GM21619 (cell line): ENCODE measurements around the gene EXO1.

ENCODE experiments used
- ATAC-seq: cut with Tn5 transposase; IDR thresholded peaks from one replicate; pipeline ENCODE4 v1.9.1; 2021; ENCODE audit not compliant: unreplicated experiment

The EXO1 gene

DNA sequence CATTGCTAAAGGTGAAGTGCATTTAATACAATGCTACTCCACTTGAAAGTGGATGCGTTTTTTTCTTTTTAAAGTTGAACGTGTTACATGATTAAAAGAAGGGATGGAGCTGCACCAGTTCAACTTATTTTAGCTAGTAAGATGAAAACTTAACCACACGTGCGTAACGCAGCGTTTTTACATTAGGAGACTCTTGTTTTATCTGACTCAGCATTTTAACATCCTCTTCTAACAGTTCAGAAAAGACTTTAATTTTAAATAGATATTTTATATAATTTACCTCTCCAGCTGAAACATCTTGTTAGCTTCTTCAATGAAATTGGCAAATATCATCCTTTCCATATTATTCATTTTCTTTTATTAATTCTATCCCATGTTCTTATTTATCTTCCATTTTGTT is 33.4 kb downstream of the EXO1 start:
- ATAC-seq = no peak

DNA sequence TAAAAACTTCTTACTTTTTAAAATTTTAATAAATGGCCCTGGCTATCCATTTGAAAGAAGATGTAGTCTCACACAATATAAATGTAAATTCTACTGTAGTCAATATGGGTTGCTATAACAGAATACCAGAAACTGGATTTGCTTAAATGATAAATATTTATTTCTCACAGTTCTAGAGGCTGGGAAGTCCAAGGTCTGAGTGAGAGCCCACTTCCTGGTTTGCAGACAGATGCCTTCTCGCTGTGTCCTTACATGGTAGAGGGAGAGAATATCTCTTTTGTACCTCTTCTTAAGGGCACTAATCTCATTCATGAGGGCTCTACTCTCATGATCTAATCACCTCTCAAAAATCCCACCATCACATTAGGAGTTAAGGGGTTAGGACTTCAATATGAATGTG is 35.2 kb downstream of the EXO1 start:
- ATAC-seq = no peak

DNA sequence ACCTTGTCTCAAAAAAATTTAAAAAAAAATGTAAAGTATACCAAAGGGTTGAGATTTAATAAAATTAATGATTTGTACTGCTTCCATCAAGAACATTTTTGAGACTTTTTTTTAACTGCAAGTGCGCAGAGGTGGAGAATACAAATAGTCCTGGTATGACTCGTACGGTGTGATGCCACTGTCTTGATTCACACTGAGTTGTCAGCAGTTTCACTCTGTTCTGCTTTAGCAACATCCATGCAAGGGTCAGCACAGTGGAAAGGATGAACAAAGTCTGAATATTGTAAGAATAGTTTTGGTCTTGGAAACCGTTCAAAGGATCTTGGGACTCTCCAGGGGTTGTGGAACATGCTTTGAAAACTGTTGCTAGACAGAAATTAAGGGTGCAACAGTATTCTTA is 40.2 kb downstream of the EXO1 start:
- ATAC-seq = no peak

DNA sequence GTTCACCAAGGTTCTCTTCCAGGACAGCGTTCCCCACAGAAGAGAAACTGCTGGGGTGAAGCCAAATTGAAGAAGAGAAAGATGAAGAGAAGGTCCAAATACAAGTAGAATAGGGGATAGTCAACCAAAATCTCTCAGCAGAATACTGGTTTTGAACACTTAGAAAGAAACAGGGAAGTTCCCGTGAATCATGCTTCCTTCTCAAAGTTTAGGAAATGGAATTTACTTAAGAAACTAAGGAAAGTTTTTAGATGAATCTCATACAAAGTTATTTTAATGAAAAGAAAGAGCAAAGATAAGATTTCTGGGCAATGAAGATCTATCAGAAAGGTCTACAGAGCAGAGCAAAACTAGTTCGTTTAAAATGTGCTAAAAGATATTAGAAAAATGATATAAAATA is 43.3 kb downstream of the EXO1 start:
- no peak for ATAC-seq

DNA sequence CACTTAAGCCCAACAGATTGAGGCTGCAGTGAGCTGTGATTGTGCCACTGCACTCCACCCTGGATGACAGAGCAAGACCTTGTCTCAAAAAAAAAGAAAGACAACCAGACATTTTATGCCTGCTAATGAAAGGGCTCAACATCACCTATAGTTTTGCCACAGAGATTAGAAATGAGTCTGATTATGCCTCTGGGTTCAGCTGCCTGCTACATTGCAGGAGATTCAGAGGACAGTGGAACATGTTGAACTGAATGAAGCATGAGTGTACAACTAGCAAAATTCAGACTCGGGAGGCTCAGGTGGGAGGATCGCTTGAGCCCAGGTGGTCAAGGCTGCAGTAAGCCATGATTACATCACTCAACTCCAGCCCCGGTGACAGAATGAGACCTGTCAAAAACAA is 46.0 kb downstream of the EXO1 start:
- ATAC-seq = no peak

DNA sequence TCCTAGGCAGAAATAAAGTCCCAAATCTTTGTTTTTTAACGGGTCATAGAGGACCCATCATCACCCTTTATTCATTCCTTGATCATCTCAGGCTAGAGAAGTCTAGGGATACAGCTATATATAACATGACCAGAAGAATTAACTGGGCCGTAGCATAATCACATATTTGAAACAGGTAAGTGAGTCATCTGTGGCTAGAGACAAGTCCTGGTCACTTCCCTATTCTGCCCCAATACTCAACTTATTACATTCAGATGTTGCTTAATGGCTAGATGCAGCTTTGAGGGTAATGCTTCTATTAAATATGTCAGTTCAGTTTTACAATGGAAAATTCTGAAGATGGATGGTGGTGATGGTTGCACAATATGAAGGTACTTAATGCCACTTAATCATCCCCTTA is 47.0 kb downstream of the EXO1 start:
- ATAC-seq = peak; percentile 78

DNA sequence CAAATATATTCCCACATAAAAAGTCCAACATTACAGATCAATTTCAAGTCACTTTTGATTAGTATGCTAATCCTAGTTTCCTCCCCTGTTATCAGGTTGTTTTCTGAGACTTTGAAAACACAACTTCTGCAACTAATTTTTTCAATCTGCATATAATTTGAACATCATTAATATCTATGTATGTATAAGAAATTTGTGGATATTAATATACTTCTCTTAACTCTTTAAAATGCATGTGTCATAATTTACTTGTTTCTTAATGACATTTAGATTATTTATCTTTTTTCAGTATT is 48.6 kb downstream of the EXO1 start:
- ATAC-seq = no peak

DNA sequence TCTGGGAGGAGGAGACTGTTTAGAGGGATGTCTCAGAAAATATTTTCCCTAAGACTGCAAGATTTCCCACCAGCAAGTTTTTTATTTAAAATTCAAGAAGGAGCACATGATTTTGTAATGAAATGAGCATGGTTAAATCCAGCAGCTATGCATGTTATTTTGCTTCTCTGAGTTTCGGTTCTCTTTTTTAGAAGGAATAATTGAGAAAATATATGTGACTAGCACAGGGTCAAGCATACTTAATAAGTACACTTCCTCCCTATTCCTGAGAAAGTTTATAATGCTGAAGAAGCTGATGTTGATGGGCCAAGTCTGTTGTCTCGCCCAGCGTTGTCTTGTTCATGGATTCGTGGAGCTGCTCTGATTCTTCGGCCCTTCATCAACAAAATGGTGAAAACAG is 51.2 kb downstream of the EXO1 start:
- ATAC-seq = no peak

DNA sequence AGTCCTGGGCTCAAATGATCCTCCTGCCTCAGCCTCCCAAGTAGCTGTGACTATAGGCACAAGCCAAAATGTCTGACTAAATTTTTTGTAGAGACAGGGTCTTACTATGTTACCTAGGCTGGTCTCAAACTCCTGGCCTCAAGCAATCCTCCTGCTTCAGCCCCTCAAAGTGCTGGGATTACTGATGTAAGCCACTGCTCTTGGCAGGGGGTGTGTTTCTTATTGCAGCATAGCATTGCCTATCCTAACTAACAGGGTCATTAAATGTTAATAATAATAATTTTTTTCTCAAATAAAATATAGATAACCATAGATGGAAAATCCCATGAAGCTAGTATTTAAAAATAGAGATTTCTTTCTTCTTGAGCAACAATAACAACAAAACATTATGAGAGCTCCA is 52.4 kb downstream of the EXO1 start:
- ATAC-seq = no peak

DNA sequence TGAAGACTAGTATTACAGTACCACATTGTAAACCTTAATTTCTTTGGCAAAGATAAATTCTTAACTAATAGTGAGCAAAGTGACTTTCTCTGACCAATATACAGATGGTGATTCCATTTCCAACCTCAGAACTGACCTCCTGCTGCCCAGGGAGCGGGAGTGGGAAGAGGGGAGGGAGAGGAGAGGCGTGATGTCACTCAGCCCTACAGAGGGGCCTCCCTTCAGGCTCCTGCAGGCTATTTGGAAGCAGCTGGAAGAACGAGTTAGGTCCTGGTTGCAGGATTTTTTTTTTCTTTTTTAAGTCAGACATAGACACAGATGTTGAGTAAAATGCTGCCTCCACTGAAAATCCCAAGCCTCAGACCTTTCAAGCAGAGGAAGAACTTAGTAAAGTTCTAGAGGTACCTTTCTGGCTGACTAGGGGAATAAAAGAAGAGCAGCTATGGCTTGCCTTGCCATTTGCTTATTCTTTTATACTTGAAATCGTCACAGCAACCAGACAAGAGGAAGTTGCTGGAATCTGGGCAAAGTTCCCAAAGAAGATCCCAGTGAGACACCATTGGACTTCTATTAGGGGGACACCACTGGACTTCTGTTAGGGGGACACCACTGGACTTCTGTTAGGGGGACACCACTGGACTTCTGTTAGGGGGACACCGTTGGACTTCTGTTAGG is 54.5 kb downstream of the EXO1 start:
- ATAC-seq = no peak

DNA sequence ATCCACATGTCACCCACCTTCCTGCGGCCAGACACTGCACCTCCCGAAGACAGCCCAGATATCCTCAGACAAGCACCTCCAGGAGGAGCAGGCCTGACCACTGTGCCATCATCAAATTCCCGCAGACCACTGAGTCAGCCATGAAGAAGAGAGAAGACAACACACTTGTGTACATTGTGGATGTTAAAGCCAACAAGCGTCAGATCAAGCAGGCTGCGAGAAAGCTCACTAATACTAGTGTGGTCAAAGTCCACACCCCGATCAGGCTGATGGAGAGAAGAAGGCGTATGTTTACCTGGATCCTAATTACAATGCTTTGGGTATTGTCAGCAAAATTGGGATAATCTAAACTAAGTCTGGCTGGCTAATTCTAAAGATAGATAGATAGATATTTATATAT is 68.2 kb downstream of the EXO1 start:
- ATAC-seq = no peak

DNA sequence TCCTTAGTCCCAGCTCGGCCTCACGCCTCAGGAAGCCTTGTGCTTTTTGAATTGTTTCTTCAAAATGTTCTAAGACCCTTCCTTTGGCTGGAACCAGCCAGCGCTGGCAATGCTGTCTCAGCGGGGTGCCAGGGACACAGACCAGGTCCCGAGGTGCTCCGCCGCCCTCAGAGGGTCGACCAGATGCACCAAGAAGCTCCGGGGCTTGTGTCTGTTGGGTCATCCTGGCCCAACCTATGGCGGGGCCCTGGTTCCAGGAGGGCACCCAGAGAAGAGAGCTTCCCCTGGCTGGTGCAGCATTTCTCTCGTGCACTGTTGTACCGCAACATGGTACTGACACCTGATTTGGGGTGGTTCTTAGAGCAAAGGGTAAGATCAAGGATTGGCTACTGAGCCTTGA is 69.5 kb downstream of the EXO1 start:
- no peak for ATAC-seq

DNA sequence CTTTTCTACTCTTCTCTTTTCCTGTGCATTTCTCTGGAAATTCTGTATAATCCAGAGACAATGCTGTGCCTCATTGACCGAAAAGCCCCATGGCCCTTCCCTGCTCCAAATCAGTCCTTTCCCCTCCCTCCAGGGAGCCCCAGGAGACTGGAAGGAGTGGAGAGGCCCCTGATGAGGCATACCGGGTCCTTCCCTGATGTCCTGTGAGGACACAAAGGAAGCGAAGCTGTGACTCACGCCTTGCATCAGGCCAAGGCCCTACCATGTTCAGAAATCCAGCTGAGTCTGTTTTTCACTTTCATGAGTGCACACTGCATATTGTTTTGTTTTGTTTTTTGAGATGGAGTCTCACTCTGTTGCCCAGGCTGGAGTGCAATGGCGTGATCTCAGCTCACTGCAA is 70.9 kb downstream of the EXO1 start:
- ATAC-seq = no peak

DNA sequence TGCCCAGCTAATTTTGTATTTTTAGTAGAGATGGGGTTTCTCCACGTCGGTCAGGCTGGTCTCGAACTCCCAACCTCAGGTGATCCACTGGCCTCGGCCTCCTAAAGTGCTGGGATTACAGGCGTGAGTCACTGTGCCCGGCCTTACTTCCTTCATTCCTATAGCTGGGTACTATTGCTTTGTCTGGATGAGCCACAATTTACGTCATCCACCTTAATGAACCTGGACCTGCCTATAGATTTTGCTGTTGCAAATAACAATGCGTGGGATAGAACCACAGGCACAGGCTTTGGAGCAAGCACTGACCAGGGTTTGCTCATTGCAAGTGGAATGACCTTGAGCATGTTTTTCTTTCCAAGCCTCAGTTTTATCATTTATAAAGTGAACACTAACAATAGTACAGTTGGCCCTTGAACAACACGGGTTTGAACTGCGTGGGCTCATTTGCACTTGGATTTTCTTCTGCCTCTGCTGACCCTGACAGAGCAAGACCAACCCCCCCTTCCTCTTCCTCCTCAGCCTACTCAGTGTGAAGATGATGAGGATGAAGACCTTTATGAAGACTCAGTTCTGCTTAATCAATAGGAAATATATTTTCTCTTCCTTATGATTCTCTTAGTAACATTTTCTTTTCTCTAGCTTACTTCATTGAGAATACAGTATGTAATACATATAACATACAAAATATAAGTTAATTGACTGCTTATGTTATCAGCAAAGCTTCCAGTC is 76.2 kb downstream of the EXO1 start:
- no peak for ATAC-seq

DNA sequence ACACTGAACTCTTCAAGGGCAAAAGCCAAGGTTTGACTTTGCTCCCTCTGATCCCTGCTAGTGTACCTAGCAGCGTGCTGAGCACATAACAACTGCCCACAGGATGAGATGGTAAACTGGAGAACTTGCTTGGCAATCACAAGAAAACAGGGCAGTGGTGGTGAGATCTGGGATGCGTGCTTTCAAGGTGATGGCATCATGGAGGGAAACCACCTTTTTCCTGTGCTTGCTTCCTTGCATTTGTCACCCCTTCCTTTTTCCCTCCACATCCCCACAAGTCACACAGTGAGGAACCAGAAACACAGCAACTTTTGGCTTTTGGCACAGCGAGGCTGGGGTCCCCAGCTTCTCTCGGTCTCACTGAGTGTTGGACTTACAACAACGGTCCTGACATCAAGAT is 78.1 kb downstream of the EXO1 start:
- no peak for ATAC-seq

DNA sequence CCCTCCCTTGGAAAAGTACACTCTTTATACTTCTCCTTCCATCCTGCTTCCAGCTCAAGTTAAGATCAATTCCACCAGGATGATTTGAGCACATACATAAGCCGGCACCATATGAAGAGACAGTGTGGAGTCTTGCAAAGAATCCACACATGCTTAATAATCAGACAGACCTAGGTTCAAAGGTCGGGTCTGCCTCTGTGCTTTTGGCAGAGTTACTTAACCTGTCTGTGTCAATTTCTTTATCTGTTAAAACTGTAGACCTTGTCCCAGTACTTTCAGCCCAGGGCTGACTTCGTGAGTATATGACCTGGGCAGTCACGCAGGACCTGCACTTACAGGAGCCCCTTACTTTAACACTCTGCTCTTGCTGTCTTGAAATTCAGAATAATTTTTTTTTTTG is 79.3 kb downstream of the EXO1 start:
- ATAC-seq = no peak

DNA sequence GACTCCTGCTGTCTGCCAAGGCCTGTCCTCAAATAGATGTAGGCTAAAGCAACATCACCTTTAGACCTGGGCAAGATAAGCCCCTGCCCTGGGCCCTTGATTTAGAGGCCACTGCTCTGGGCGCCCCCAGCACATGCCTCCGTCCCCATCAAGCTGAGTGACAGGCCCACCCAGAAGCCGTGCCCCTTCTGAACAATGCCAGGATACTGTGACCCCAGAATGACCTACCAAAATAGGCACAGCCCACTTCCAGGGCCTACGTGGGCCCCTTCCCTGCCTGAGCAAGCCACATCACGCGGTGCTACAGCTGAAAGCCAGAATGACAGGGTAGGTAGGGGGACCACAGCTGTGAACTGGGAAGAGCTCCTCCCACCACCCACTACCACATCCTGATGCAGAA is 84.8 kb downstream of the EXO1 start:
- no peak for ATAC-seq

DNA sequence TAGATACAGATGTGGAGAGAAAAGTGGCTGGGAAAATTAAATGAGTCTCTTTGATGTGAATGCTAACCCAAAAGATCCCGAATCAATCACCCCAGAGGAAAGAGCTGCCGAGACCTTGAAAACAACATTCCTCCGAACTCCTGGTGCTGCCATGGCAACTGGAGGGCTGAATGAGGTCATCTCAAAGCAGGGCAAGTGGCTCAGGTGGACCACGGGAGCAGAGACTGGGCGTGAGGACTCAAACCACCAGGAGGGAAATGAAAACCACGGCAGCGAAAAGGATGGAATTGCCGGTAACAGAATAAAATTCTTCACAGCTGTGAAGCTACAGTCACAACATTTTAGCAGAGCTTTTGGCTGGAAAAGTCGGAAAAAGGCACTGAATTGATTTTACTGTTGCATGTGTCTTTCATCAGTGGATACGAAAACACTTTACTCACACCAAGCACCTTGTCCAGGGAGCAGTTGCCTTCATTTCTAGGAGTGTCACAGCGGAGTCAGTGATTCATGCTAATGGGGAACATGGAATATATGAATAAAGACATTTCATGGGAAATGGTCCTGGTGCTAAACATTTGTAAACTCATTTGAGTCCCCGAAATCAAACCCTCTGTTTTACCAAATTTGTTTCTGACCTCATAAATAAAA is 86.3 kb downstream of the EXO1 start:
- no peak for ATAC-seq

DNA sequence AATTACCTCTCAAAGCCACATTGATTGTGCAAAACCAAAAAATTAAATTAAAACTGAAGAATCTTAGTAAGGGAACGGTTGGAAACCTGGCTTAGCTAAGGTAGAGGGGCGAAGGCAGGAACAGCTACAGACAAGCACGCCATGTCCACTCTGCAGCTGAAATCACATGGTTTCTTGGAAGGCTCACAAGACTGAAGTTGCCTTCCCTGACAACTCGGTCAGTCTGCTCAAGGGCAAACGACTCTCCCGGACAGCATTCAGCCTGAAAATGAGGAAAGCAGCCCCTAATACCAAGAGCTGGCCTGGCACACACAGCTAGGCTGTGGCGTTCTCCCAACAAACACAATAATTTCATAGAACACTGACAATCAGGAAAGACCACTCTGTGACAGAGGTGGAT is 86.9 kb downstream of the EXO1 start:
- ATAC-seq = no peak
